Body of pancreas (tissue), 4 donors: ENCODE data around the gene C19orf73.

ENCODE experiments used
- POLR2A ChIP-seq, 3 donors: fragments of 450-650 bp; IDR thresholded peaks; one replicate each; pipeline ENCODE4 v1.6.1; 2016; ENCODE audit warnings: antibody characterized with exemption in 3 of 3, mild to moderate bottlenecking in 2 of 3
- TF ChIP-seq, protein P1 (sequence below), 7 experiments: fragments of 450-650 bp in 4 of 7; fragments of 200-600 bp in 3 of 7; sonication (generic) in 3 of 7; IDR thresholded peaks; one replicate each; pipeline ENCODE4 v1.5.1; 2016 to 2019; ENCODE audit warnings: antibody characterized with exemption in 7 of 7

DNA sequence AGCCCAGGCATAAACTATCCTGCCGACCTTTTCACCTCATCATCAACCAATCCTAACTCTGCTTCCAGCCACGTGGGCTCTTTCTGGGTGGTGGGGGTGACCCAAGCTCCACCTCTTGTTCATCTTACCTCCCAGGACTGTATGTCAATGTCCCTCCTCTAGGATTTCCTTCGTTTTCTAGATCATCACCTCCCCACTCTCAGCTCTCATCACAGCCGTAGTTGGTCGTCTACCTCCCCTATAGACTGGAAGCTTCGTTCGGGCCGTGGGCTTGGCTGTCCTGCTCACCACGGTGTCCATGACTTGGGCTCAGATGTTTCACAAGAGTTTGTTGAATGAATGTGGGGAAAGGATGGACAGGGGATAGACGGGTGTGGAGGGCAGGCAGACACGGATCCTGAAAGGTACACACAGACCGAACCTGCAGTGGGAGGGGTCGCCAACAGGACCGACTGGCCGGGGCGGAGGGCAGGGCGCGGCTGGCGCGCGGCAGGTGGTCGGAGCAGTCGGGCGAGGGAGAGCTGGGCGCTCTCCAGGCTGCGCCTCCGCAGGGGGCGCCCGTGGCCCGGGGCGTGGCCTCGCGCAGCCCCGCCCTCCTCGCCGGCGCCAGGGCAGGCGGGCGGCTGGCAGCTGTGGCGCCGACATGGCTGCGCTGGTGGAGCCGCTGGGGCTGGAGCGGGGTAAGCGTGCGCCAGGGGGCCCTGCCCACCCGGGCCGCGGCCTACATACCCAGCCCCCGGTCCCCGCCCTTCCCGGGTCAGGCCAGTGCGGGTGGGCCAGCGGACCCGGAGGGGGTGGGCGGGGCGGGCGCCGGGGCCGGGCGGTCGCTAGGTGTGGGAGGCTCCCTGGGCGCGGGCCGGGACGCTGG, 4.9 kb downstream of the C19orf73 start, which contains the start of gene LIN7B:
- TF ChIP-seq, protein P1, sequence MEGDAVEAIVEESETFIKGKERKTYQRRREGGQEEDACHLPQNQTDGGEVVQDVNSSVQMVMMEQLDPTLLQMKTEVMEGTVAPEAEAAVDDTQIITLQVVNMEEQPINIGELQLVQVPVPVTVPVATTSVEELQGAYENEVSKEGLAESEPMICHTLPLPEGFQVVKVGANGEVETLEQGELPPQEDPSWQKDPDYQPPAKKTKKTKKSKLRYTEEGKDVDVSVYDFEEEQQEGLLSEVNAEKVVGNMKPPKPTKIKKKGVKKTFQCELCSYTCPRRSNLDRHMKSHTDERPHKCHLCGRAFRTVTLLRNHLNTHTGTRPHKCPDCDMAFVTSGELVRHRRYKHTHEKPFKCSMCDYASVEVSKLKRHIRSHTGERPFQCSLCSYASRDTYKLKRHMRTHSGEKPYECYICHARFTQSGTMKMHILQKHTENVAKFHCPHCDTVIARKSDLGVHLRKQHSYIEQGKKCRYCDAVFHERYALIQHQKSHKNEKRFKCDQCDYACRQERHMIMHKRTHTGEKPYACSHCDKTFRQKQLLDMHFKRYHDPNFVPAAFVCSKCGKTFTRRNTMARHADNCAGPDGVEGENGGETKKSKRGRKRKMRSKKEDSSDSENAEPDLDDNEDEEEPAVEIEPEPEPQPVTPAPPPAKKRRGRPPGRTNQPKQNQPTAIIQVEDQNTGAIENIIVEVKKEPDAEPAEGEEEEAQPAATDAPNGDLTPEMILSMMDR (IDR thresholded peaks at IDR 0.05): peak in 6 of 7 experiments; percentile 23 to 80 (median 66)
- TF ChIP-seq POLR2A (IDR thresholded peaks at IDR 0.05): no peak
